Measurements from ENCODE around the gene LDLRAD3.
A peak's percentile ranks its signal among the peaks of the same experiment; 100 is the strongest.

Gene LDLRAD3

GRCh38 chr11:36024716-36025115 is 80.9 kb downstream of the LDLRAD3 start:
- H3K56ac ChIP-seq (ENCODE audit: low read length): no peak overlapping the region
- no peak overlapping the region for H2AK5ac ChIP-seq (ENCODE audit: low read length)
- H2BK15ac ChIP-seq (replicated peaks; ENCODE audit: low read depth): no peak overlapping the region
- H3K36me3 ChIP-seq (ENCODE audit: control insufficient read depth, insufficient read depth, low read length): no peaks in the 10 kb centered on the region
- no peak overlapping the region for H3K9ac ChIP-seq (ENCODE audit: low read length)
- H3K27ac ChIP-seq (ENCODE audit: low read depth, low read length): no peak overlapping the region
- peaks cover 13% of the 10 kb centered on the region for H3K79me1 ChIP-seq (ENCODE audit: low read length)
- no CpG with 5 or more reads among the region's 1 CpG for WGBS (ENCODE audit: extremely low coverage, insufficient coverage, low lambda C conversion rate)
- H2BK5ac ChIP-seq (ENCODE audit: low read length): no peak overlapping the region
- peaks cover 3% of the 10 kb centered on the region for H3K4me1 ChIP-seq (ENCODE audit: control insufficient read depth, low read depth, low read length)
- H2BK120ac ChIP-seq (ENCODE audit: low read depth, low read length): no peak overlapping the region
- no peak overlapping the region for H4K5ac ChIP-seq (ENCODE audit: low read length)
- no peak for DNase-seq
- H3K4me2 ChIP-seq (ENCODE audit: low read length): no peak overlapping the region
- H3K4me3 ChIP-seq (ENCODE audit: low read length): no peak overlapping the region
- H3K79me2 ChIP-seq (ENCODE audit: control insufficient read depth, insufficient read depth, low read length): peaks cover 7% of the 10 kb centered on the region
- H3K23ac ChIP-seq (ENCODE audit: low read length): no peak overlapping the region
- H3K27me3 ChIP-seq (ENCODE audit: insufficient read depth, low read length, poor library complexity): no peaks in the 10 kb centered on the region
- no peak overlapping the region for H4K8ac ChIP-seq (ENCODE audit: low read depth, low read length)
- no peak overlapping the region for H3K18ac ChIP-seq (ENCODE audit: low read length)
- no peak overlapping the region for H3K4ac ChIP-seq (ENCODE audit: low read depth, low read length)

GRCh38 chr11:36026315-36026968 is 82.6 kb downstream of the LDLRAD3 start:
- H3K23ac ChIP-seq (ENCODE audit: low read length): no peak overlapping the region
- no CpG with 5 or more reads among the region's 6 CpGs for WGBS (ENCODE audit: extremely low coverage, insufficient coverage, low lambda C conversion rate)
- peak; percentile 82 for DNase-seq
- H3K9ac ChIP-seq (ENCODE audit: low read length): no peak overlapping the region
- H2BK120ac ChIP-seq (ENCODE audit: low read depth, low read length): no peak overlapping the region
- H4K8ac ChIP-seq (ENCODE audit: low read depth, low read length): no peak overlapping the region
- H3K4me3 ChIP-seq (ENCODE audit: low read length): no peak overlapping the region
- no peak overlapping the region for H3K56ac ChIP-seq (ENCODE audit: low read length)
- no peak overlapping the region for H3K27ac ChIP-seq (ENCODE audit: low read depth, low read length)
- H3K79me1 ChIP-seq (ENCODE audit: low read length): peaks cover 10% of the 10 kb centered on the region
- H3K18ac ChIP-seq (ENCODE audit: low read length): no peak overlapping the region
- H4K5ac ChIP-seq (ENCODE audit: low read length): no peak overlapping the region
- no peak overlapping the region for H2BK15ac ChIP-seq (replicated peaks; ENCODE audit: low read depth)
- no peak overlapping the region for H3K4ac ChIP-seq (ENCODE audit: low read depth, low read length)
- H2BK5ac ChIP-seq (ENCODE audit: low read length): no peak overlapping the region
- H3K4me1 ChIP-seq (ENCODE audit: control insufficient read depth, low read depth, low read length): peaks cover 3% of the 10 kb centered on the region
- H2AK5ac ChIP-seq (ENCODE audit: low read length): no peak overlapping the region
- no peaks in the 10 kb centered on the region for H3K27me3 ChIP-seq (ENCODE audit: insufficient read depth, low read length, poor library complexity)
- H3K79me2 ChIP-seq (ENCODE audit: control insufficient read depth, insufficient read depth, low read length): peaks cover 2% of the 10 kb centered on the region
- H3K36me3 ChIP-seq (ENCODE audit: control insufficient read depth, insufficient read depth, low read length): no peaks in the 10 kb centered on the region
- no peak overlapping the region for H3K4me2 ChIP-seq (ENCODE audit: low read length)

DNA sequence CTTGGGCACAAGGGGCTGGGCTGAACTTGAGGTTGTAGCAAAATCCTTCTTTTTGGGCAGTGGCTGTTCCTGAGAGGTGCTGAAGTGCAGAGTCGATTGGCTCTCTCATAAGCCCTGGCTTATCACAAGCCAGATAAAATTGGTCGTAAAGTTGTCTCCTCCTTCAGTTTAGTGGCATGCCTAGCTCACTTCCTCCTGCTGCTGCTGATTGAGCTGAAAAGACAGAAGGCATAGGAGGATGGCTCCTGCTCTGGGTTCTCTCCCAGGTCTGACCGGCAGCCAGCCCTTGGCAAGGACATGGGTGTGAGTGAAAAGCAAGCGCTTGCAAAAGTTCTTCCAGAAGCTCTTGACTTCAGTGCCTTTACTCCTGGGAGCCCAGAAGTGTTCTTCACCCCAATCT is 83.9 kb downstream of the LDLRAD3 start:
- Histone ChIP-seq H3K18ac (ENCODE audit: low read length) (no peak overlapping the region), H3K36me3 (ENCODE audit: control insufficient read depth, insufficient read depth, low read length) (no peaks in the 10 kb centered on the region), H3K79me1 (ENCODE audit: low read length) (peaks cover 15% of the 10 kb centered on the region), H2BK15ac (replicated peaks; ENCODE audit: low read depth) (no peak overlapping the region), H3K79me2 (ENCODE audit: control insufficient read depth, insufficient read depth, low read length) (peaks cover 3% of the 10 kb centered on the region), H3K4ac (ENCODE audit: low read depth, low read length) (no peak overlapping the region), H3K23ac (ENCODE audit: low read length) (no peak overlapping the region), H4K8ac (ENCODE audit: low read depth, low read length) (no peak overlapping the region), H3K56ac (ENCODE audit: low read length) (no peak overlapping the region), H3K27me3 (ENCODE audit: insufficient read depth, low read length, poor library complexity) (no peaks in the 10 kb centered on the region), H4K5ac (ENCODE audit: low read length) (no peak overlapping the region), H3K27ac (ENCODE audit: low read depth, low read length) (no peak overlapping the region), H3K4me3 (ENCODE audit: low read length) (no peak overlapping the region), H2BK5ac (ENCODE audit: low read length) (no peak overlapping the region), H3K4me1 (ENCODE audit: control insufficient read depth, low read depth, low read length) (peaks cover 3% of the 10 kb centered on the region), H2BK120ac (ENCODE audit: low read depth, low read length) (no peak overlapping the region), H3K9ac (ENCODE audit: low read length) (no peak overlapping the region), H2AK5ac (ENCODE audit: low read length) (no peak overlapping the region), H3K4me2 (ENCODE audit: low read length) (no peak overlapping the region)
- DNase-seq: peak; percentile 71
- WGBS (ENCODE audit: extremely low coverage, insufficient coverage, low lambda C conversion rate): no CpG with 5 or more reads among the region's 4 CpGs

DNA sequence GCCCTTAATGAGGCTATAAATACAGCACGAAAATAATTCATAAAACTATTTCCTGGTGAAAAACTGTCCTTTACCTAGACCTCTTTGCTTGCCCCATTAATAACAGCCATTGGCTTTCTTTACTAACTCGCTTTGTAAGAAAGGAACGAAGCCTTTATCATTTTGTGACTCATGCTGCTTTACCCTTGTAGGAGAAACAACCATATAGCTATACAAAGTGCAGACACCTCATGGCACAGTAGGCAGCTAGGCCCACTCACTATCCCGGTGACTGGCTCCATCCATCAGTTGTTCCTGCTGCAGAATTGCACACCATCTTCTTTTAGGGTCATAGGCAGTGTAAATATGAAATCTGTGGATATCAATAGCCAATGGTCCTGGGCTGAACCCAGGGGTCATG is 85.8 kb downstream of the LDLRAD3 start:
- no peak overlapping the region for H4K5ac ChIP-seq (ENCODE audit: low read length)
- no peaks in the 10 kb centered on the region for H3K27me3 ChIP-seq (ENCODE audit: insufficient read depth, low read length, poor library complexity)
- H4K8ac ChIP-seq (ENCODE audit: low read depth, low read length): no peak overlapping the region
- no peak overlapping the region for H2BK15ac ChIP-seq (replicated peaks; ENCODE audit: low read depth)
- H3K36me3 ChIP-seq (ENCODE audit: control insufficient read depth, insufficient read depth, low read length): no peaks in the 10 kb centered on the region
- no CpG with 5 or more reads among the region's 4 CpGs for WGBS (ENCODE audit: extremely low coverage, insufficient coverage, low lambda C conversion rate)
- H3K56ac ChIP-seq (ENCODE audit: low read length): no peak overlapping the region
- H2BK5ac ChIP-seq (ENCODE audit: low read length): no peak overlapping the region
- peaks cover 4% of the 10 kb centered on the region for H3K79me2 ChIP-seq (ENCODE audit: control insufficient read depth, insufficient read depth, low read length)
- H3K18ac ChIP-seq (ENCODE audit: low read length): no peak overlapping the region
- no peak overlapping the region for H3K4me2 ChIP-seq (ENCODE audit: low read length)
- H3K4ac ChIP-seq (ENCODE audit: low read depth, low read length): no peak overlapping the region
- peaks cover 3% of the 10 kb centered on the region for H3K4me1 ChIP-seq (ENCODE audit: control insufficient read depth, low read depth, low read length)
- H3K9ac ChIP-seq (ENCODE audit: low read length): no peak overlapping the region
- no peak overlapping the region for H3K27ac ChIP-seq (ENCODE audit: low read depth, low read length)
- peaks cover 16% of the 10 kb centered on the region for H3K79me1 ChIP-seq (ENCODE audit: low read length)
- H3K23ac ChIP-seq (ENCODE audit: low read length): no peak overlapping the region
- no peak for DNase-seq
- no peak overlapping the region for H3K4me3 ChIP-seq (ENCODE audit: low read length)
- no peak overlapping the region for H2BK120ac ChIP-seq (ENCODE audit: low read depth, low read length)
- no peak overlapping the region for H2AK5ac ChIP-seq (ENCODE audit: low read length)

GRCh38 chr11:36030731-36031281 is 86.9 kb downstream of the LDLRAD3 start:
- peak; percentile 52 for DNase-seq
- Histone ChIP-seq H3K23ac (ENCODE audit: low read length) (no peak overlapping the region), H3K56ac (ENCODE audit: low read length) (no peak overlapping the region), H3K4me2 (ENCODE audit: low read length) (no peak overlapping the region), H3K18ac (ENCODE audit: low read length) (no peak overlapping the region), H2AK5ac (ENCODE audit: low read length) (no peak overlapping the region), H3K4ac (ENCODE audit: low read depth, low read length) (no peak overlapping the region), H4K5ac (ENCODE audit: low read length) (no peak overlapping the region), H3K4me3 (ENCODE audit: low read length) (no peak overlapping the region), H3K4me1 (ENCODE audit: control insufficient read depth, low read depth, low read length) (peaks cover 3% of the 10 kb centered on the region), H3K27ac (ENCODE audit: low read depth, low read length) (no peak overlapping the region), H2BK15ac (replicated peaks; ENCODE audit: low read depth) (no peak overlapping the region), H2BK5ac (ENCODE audit: low read length) (no peak overlapping the region), H3K9ac (ENCODE audit: low read length) (no peak overlapping the region), H3K36me3 (ENCODE audit: control insufficient read depth, insufficient read depth, low read length) (no peaks in the 10 kb centered on the region), H3K27me3 (ENCODE audit: insufficient read depth, low read length, poor library complexity) (no peaks in the 10 kb centered on the region), H3K79me1 (ENCODE audit: low read length) (peaks cover 22% of the 10 kb centered on the region), H3K79me2 (ENCODE audit: control insufficient read depth, insufficient read depth, low read length) (peaks cover 7% of the 10 kb centered on the region), H2BK120ac (ENCODE audit: low read depth, low read length) (no peak overlapping the region), H4K8ac (ENCODE audit: low read depth, low read length) (no peak overlapping the region)
- no CpG with 5 or more reads among the region's 1 CpG for WGBS (ENCODE audit: extremely low coverage, insufficient coverage, low lambda C conversion rate)
